ENCODE results near the gene SH3TC2.

SH3TC2 gene

GRCh38 chr5:149012350-149012749 lies 50.5 kb downstream of the SH3TC2 start:
- DNase-seq (ENCODE audit: low spot score) = no peak
- no peak for TF ChIP-seq CTCF (IDR thresholded peaks at IDR 0.05; ENCODE audit: extremely low read depth, insufficient read depth, missing control alignments)
- in situ Hi-C loops (cut with MboI; ENCODE audit: low pct_unique_long_range_greater_than_20kb, low sequenced_read_pairs, unreplicated experiment) = no loop called here

- no peak for DNase-seq (ENCODE audit: low spot score)
- no peak for TF ChIP-seq CTCF (IDR thresholded peaks at IDR 0.05; ENCODE audit: extremely low read depth, insufficient read depth, missing control alignments)
- in situ Hi-C loops (cut with MboI; ENCODE audit: low pct_unique_long_range_greater_than_20kb, low sequenced_read_pairs, unreplicated experiment) = no loop called here
Observed at GRCh38 chr5:149011728-149012127, 51.1 kb downstream of the SH3TC2 start.

- DNase-seq (ENCODE audit: low spot score) = no peak
- in situ Hi-C loops (cut with MboI; ENCODE audit: low pct_unique_long_range_greater_than_20kb, low sequenced_read_pairs, unreplicated experiment) = no loop called here
- TF ChIP-seq CTCF (IDR thresholded peaks at IDR 0.05; ENCODE audit: extremely low read depth, insufficient read depth, missing control alignments) = no peak
Observed at GRCh38 chr5:149011084-149011483, 51.8 kb downstream of the SH3TC2 start.

- in situ Hi-C loops (cut with MboI; ENCODE audit: low pct_unique_long_range_greater_than_20kb, low sequenced_read_pairs, unreplicated experiment) = no loop called here
- DNase-seq (ENCODE audit: low spot score) = no peak
- no peak for TF ChIP-seq CTCF (IDR thresholded peaks at IDR 0.05; ENCODE audit: extremely low read depth, insufficient read depth, missing control alignments)
Observed at GRCh38 chr5:149007174-149007573, 55.7 kb downstream of the SH3TC2 start.

- no peak for DNase-seq (ENCODE audit: low spot score)
- no peak for TF ChIP-seq CTCF (IDR thresholded peaks at IDR 0.05; ENCODE audit: extremely low read depth, insufficient read depth, missing control alignments)
- in situ Hi-C loops (cut with MboI; ENCODE audit: low pct_unique_long_range_greater_than_20kb, low sequenced_read_pairs, unreplicated experiment) = no loop called here
Observed at GRCh38 chr5:149006426-149006825, 56.4 kb downstream of the SH3TC2 start.

GRCh38 chr5:149005077-149005892 lies 57.6 kb downstream of the SH3TC2 start:
- DNase-seq (ENCODE audit: low spot score) = no peak
- in situ Hi-C loops (cut with MboI; ENCODE audit: low pct_unique_long_range_greater_than_20kb, low sequenced_read_pairs, unreplicated experiment) = no loop called here
- TF ChIP-seq CTCF (IDR thresholded peaks at IDR 0.05; ENCODE audit: extremely low read depth, insufficient read depth, missing control alignments) = no peak
